ENCODE data around the gene BPIFB1. TPM values are rescaled to one million over a fixed set of nuclear protein-coding genes. Genes with fewer than 3 reads are reported as not detected.

Gene BPIFB1
- total RNA-seq, 4 donors from 2014 or later, result not detected

DNA sequence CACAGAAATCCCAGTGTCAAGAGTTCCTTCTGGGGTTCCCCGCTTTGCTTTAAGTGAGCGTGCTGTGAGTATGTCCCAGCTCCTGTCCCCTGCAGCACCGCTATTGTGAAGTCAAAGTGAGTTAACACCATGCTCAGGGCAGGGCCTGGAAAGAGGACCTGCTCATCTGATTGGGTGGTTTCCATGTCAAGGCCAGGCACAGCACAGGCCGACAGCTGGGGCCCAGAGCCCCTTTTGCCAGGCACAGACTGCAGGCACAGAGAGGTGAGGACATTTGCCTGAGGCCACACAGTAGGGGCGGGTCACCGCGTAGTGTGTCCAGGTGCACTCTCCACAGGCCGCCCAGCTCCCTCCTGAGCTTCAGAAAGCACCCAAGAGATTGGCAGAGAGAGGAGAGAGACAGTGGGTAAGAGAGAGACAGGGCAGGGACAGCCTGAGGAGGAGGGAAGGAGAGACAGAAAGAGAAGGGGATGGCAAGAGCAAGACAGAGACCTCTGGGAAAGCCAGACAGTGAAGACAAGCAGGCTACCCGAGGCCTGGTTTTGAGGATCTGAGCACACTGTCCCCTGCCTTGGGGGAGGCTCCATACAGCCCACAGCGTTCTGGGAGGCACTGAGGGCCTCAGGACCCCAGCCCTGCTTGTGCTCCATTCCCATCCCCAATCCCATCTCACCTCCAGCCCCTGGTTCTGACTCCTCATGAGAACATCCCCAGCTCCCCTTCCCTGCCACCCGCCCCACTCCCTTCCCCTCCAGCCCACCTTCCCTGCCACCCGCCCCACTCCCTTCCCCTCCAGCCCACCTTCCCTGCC, 6.5 kb upstream of the BPIFB1 start:
- peaks cover 30% of the 10 kb centered on the region for H3K27me3 ChIP-seq
- no peaks in the 10 kb centered on the region for H3K9me3 ChIP-seq
- TF ChIP-seq POLR2AphosphoS5 (IDR thresholded peaks at IDR 0.05) (no peak), POLR2A (IDR thresholded peaks at IDR 0.05) (no peak), EP300 (IDR thresholded peaks at IDR 0.05) (no peak)
- TF ChIP-seq, protein P1, sequence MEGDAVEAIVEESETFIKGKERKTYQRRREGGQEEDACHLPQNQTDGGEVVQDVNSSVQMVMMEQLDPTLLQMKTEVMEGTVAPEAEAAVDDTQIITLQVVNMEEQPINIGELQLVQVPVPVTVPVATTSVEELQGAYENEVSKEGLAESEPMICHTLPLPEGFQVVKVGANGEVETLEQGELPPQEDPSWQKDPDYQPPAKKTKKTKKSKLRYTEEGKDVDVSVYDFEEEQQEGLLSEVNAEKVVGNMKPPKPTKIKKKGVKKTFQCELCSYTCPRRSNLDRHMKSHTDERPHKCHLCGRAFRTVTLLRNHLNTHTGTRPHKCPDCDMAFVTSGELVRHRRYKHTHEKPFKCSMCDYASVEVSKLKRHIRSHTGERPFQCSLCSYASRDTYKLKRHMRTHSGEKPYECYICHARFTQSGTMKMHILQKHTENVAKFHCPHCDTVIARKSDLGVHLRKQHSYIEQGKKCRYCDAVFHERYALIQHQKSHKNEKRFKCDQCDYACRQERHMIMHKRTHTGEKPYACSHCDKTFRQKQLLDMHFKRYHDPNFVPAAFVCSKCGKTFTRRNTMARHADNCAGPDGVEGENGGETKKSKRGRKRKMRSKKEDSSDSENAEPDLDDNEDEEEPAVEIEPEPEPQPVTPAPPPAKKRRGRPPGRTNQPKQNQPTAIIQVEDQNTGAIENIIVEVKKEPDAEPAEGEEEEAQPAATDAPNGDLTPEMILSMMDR (IDR thresholded peaks at IDR 0.05), result no peak
- 71% methylated on average over 12 of the region's 12 CpGs for WGBS
- H3K4me1 ChIP-seq, result no peaks in the 10 kb centered on the region
- no peak overlapping the region for H3K27ac ChIP-seq
- no peaks in the 10 kb centered on the region for H3K36me3 ChIP-seq
- H3K4me3 ChIP-seq, result no peak overlapping the region
- DNase-seq (ENCODE audit: low spot score in 2 of 2), result peak in 1 of 2 donors; percentile 69

DNA sequence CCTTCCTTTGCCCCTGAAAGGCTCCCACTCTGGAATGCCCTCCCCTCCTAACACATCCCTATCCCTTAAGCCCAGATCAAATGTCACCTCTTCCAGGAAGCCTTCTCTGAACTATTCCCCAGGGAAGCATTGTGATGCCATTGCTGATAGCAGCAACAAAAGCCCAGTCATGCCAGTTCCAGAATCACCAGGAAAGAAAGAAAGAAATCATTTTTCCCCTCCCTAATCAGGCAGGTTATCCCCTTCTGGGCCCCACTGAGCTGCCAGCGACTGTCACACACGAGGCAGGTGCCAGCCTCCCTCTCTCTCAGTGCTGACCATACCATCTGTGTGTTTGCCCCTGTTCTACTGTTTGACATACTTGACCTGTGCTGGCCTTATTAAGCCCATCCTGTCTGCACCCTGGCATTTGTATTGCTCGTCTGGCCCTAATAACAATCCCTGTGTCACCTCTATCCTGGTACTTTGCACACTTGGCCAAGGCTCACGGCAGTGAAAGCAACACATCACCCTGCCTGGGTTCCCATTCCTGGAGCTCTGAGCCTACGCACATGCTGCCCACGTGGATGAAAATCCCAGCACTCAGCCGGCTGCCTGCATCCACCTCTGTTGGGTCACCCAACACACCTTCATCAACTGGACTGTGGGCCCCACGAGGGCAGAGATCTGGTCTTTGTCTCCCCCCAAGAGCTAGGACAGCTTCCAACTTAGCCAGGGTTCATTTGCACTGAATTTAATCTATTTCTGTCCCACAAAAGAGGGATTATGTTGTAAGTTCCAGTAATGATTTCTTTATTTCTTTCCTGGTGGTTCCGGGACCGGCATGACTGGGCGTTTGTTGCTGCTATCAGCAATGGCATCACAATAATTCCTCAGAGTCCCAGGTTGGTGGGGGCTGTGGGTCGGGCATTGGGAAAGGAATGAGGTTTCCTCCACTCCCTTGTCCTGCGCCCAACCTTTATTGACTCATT, 5.3 kb upstream of the BPIFB1 start:
- DNase-seq (ENCODE audit: low spot score in 2 of 2), result peak in 1 of 2 donors; percentile 40
- Histone ChIP-seq H3K36me3 (no peaks in the 10 kb centered on the region), H3K4me3 (no peak overlapping the region), H3K27ac (no peak overlapping the region), H3K27me3 (peaks cover 39% of the 10 kb centered on the region), H3K4me1 (no peaks in the 10 kb centered on the region), H3K9me3 (no peaks in the 10 kb centered on the region)
- TF ChIP-seq EP300 (IDR thresholded peaks at IDR 0.05) (no peak), POLR2AphosphoS5 (IDR thresholded peaks at IDR 0.05) (no peak), POLR2A (IDR thresholded peaks at IDR 0.05) (no peak)
- TF ChIP-seq, protein P1 (IDR thresholded peaks at IDR 0.05), result no peak
- 61% methylated on average over 13 of the region's 13 CpGs for WGBS

DNA sequence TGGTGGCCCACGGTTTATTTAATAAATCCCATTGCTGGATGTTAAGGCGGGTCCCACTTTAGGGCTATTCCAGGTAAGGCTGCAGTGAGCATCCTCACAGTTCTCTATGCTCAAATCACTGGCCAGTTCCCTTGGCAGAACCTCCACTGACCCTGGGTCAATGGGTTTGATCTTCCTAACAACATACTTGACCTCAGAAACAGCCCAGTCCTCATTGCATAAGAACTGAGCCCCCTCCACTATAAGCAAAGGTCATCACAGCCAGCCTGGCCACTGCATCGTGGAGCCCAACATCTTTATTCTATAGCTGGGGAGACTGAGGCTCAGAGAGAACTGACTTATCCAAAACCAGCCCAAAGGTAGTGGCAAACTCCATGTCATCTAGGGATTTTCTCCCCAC, 4.3 kb upstream of the BPIFB1 start:
- WGBS, result 85% methylated on average over 3 of the region's 3 CpGs
- no peaks in the 10 kb centered on the region for H3K36me3 ChIP-seq
- DNase-seq (ENCODE audit: low spot score in 2 of 2), result no peak
- TF ChIP-seq POLR2AphosphoS5 (IDR thresholded peaks at IDR 0.05) (no peak), POLR2A (IDR thresholded peaks at IDR 0.05) (no peak), EP300 (IDR thresholded peaks at IDR 0.05) (no peak)
- TF ChIP-seq, protein P1 (IDR thresholded peaks at IDR 0.05), result no peak
- H3K9me3 ChIP-seq, result no peaks in the 10 kb centered on the region
- H3K27me3 ChIP-seq, result peaks cover 42% of the 10 kb centered on the region
- H3K4me3 ChIP-seq, result no peak overlapping the region
- H3K4me1 ChIP-seq, result no peaks in the 10 kb centered on the region
- H3K27ac ChIP-seq, result no peak overlapping the region

DNA sequence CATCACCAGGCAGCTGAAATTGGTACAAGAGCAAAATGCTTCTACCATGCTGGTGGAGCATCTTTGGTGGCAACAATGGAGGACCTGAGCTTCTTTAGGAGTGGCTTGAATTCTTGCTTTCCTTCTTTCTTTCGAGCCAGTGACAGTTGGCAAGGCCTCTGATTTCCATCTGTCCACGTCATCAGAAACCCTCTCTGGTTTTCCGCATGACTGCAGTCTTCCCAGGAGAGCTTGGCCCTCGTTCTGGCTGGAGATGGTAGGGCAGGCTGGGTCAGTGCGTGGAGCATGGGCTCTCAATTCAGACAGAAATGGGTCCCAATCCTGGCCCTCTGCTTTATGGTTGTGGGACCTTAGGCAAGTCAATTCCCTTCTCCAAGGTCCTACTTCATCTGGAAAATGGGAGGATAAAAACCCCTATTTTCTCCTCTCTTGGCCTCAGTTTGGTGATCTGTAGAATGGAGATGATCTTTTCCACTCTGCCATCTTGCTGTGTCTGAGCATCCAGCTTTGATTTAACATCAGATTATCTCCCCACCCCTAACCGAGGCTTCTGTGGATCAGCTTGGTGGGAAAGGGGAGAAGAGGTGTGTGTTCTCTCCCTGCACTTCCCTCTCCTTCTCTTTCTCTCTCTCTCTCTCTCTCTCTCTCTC, 3.6 kb upstream of the BPIFB1 start:
- no peak overlapping the region for H3K27ac ChIP-seq
- H3K36me3 ChIP-seq, result no peaks in the 10 kb centered on the region
- H3K4me1 ChIP-seq, result no peaks in the 10 kb centered on the region
- no peak overlapping the region for H3K4me3 ChIP-seq
- peaks cover 46% of the 10 kb centered on the region for H3K27me3 ChIP-seq
- TF ChIP-seq, protein P1 (IDR thresholded peaks at IDR 0.05), result no peak
- no peak for TF ChIP-seq EP300 (IDR thresholded peaks at IDR 0.05)
- no peak for TF ChIP-seq POLR2AphosphoS5 (IDR thresholded peaks at IDR 0.05)
- TF ChIP-seq POLR2A (IDR thresholded peaks at IDR 0.05), result no peak
- H3K9me3 ChIP-seq, result no peaks in the 10 kb centered on the region
- 78% methylated on average over 6 of the region's 6 CpGs for WGBS
- DNase-seq (ENCODE audit: low spot score in 2 of 2), result no peak

Measured in suprapubic skin (tissue), 4 donors.